Ovary (tissue), 9 donors: Measurements from ENCODE around the gene CACNA2D3. TPM values are rescaled to one million over a fixed set of nuclear protein-coding genes. Genes with fewer than 3 reads are reported as not detected.

Experiments used
- DNase-seq, 5 donors: peaks; one replicate each; pipeline ENCODE4 v3.0.0-alpha.2; 2019 to 2020
- H3K27ac ChIP-seq, 2 donors: fragments of 200-600 bp; one replicate each; pipeline versions ENCODE4 v1.5.1 to v1.8.0; 2019 to 2022
- H3K27me3 ChIP-seq: fragments of 200-600 bp; one replicate; pipeline ENCODE4 v1.8.0; 2022
- H3K36me3 ChIP-seq: fragments of 200-600 bp; sonication (generic); one replicate; pipeline ENCODE4 v1.5.1; 2019
- H3K4me1 ChIP-seq: one replicate; pipeline ENCODE4 v1.8.1; 2013; ENCODE audit warnings: mild to moderate bottlenecking, moderate library complexity; ENCODE audit not compliant: insufficient read depth
- H3K4me3 ChIP-seq: fragments of 200-600 bp; sonication (generic); one replicate; pipeline ENCODE4 v1.5.1; 2017
- H3K9me3 ChIP-seq, 2 donors: fragments of 200-600 bp in 1 of 2; sonication (generic) in 1 of 2; one replicate each; pipeline versions ENCODE4 v1.5.1 to v1.8.1; 2013 to 2019; ENCODE audit warnings: mild to moderate bottlenecking in 1 of 2, moderate library complexity in 1 of 2
- CTCF ChIP-seq, 3 donors: fragments of 450-650 bp in 2 of 3; fragments of 200-600 bp in 1 of 3; IDR thresholded peaks; one replicate each; pipeline versions ENCODE4 v1.5.1 to v1.8.0; 2016 to 2022; ENCODE audit warnings: antibody characterized with exemption in 3 of 3, mild to moderate bottlenecking in 1 of 3
- EP300 ChIP-seq: sonication (generic); formaldehyde crosslinking; IDR thresholded peaks from one replicate; pipeline ENCODE4 v1.6.1; 2017; ENCODE audit warnings: antibody characterized with exemption
- POLR2A ChIP-seq: fragments of 450-650 bp; IDR thresholded peaks from one replicate; pipeline ENCODE4 v1.6.1; 2017; ENCODE audit warnings: antibody characterized with exemption, mild to moderate bottlenecking, moderate library complexity
- WGBS, 3 donors: extraction: QIAGEN DNeasy Blood & Tissue Kit in 1 of 3; methylation state at CpG; one replicate each; pipeline versions ENCODE4 v1.1.5 to v1.1.7; 2013 to 2017; 5-methylcytosine and 5-hydroxymethylcytosine counted together
- intact Hi-C, 4 donors: fragments of 100-400 bp; cut with DNase I; formaldehyde crosslinking; loops; one replicate each; pipeline versions ENCODE4 v1.11.0 to v1.15.1; 2022 to 2023
- polyA plus RNA-seq, 2 donors: library from polyadenylated mRNA; stranded (reverse); fragments of 200-250 nt in 1 of 2; fragments of 350-450 nt in 1 of 2; fragmentation: Illumina TruSeq in 1 of 2; extraction: RNeasy Lipid Tissue Mini Kit (QIAGEN cat#74804) in 1 of 2; gene quantifications; one replicate each; pipeline ENCODE4 v1.2.3, GENCODE V29; 2013 to 2014
- total RNA-seq, 7 donors: library from RNA; depleted of rRNA in 2 of 7; stranded (reverse); fragments of >200 nt in 2 of 7; fragmentation: NEBNext Ultra II Directional in 3 of 7; extraction: Animal tissue kit (Norgen Biotek cat#: 25700) in 3 of 7; gene quantifications; one replicate each; pipeline versions ENCODE4 v1.1.0 to v1.2.4, GENCODE V29; 2016 to 2023
- donor health status: DM: no; HTN: no; CAD: no; lungs with moderate emphysema.
- donor health status: DM: no; HTN: no; CAD: no.
- donor health status: Bipolar disorder and iron deficiency.
- donor health status: DM: yes; HTN: yes; CAD: no.
- donor health status: DM: no; HTN: no; CAD: no.
- donor health status: DM: yes; HTN: yes; CAD: no.

Gene CACNA2D3
- total and polyA plus RNA-seq, 9 donors, result 2.0 to 10.1 (median 4.7) TPM

- Histone ChIP-seq H3K36me3 (no peaks in the 10 kb centered on the region), H3K27ac (no peak overlapping the region), H3K4me1 (no peaks in the 10 kb centered on the region), H3K27me3 (no peaks in the 10 kb centered on the region), H3K4me3 (no peak overlapping the region), H3K9me3 (no peaks in the 10 kb centered on the region)
- intact Hi-C loops, result no loop called here
- no peak for DNase-seq
- TF ChIP-seq POLR2A, result no peak
- no peak for TF ChIP-seq EP300
- TF ChIP-seq CTCF (IDR thresholded peaks at IDR 0.05), result no peak
- 74 to 77% (median 76%) methylated on average over 4 of the region's 4 CpGs for WGBS, 3 donors
Observed at GRCh38 chr3:55012091-55012490, 889.7 kb downstream of the CACNA2D3 start.

GRCh38 chr3:55013145-55013925 is 891.0 kb downstream of the CACNA2D3 start:
- TF ChIP-seq POLR2A (no peak), CTCF (IDR thresholded peaks at IDR 0.05) (no peak), EP300 (no peak)
- Histone ChIP-seq H3K4me1 (no peaks in the 10 kb centered on the region), H3K4me3 (no peak overlapping the region), H3K27me3 (no peaks in the 10 kb centered on the region), H3K36me3 (no peaks in the 10 kb centered on the region), H3K9me3 (no peaks in the 10 kb centered on the region), H3K27ac (no peak overlapping the region)
- DNase-seq, result no peak
- intact Hi-C loops, result no loop called here
- WGBS, 3 donors, result 62 to 71% (median 66%) methylated on average over 5 of the region's 5 CpGs

- no peaks in the 10 kb centered on the region for H3K9me3 ChIP-seq
- H3K4me3 ChIP-seq, result no peak overlapping the region
- no peaks in the 10 kb centered on the region for H3K36me3 ChIP-seq
- no peak overlapping the region for H3K27ac ChIP-seq
- no peaks in the 10 kb centered on the region for H3K4me1 ChIP-seq
- TF ChIP-seq EP300 (no peak), POLR2A (no peak), CTCF (IDR thresholded peaks at IDR 0.05) (no peak)
- WGBS, 3 donors, result 63 to 75% (median 74%) methylated on average over 4 of the region's 4 CpGs
- intact Hi-C loops, result no loop called here
- H3K27me3 ChIP-seq, result no peaks in the 10 kb centered on the region
- DNase-seq, result no peak
Observed at GRCh38 chr3:55014081-55014480, 891.7 kb downstream of the CACNA2D3 start.

- Histone ChIP-seq H3K36me3 (no peaks in the 10 kb centered on the region), H3K27ac (no peak overlapping the region), H3K27me3 (no peaks in the 10 kb centered on the region), H3K9me3 (no peaks in the 10 kb centered on the region), H3K4me1 (no peaks in the 10 kb centered on the region), H3K4me3 (no peak overlapping the region)
- intact Hi-C loops, result no loop called here
- no peak for TF ChIP-seq EP300
- no peak for TF ChIP-seq POLR2A
- no peak for TF ChIP-seq CTCF (IDR thresholded peaks at IDR 0.05)
- 63 to 69% (median 64%) methylated on average over 5 of the region's 5 CpGs for WGBS, 3 donors
- DNase-seq, result no peak
Observed at GRCh38 chr3:55014906-55015305, 892.6 kb downstream of the CACNA2D3 start.
